Measurements from ENCODE around the gene FHIT.

Gene FHIT

GRCh38 chr3:61173676-61174075, 77.6 kb downstream of the FHIT start:
- Histone ChIP-seq H2AFZ (ENCODE audit: low read depth, low read length, severe bottlenecking) (no peak overlapping the region), H3K4me3 (ENCODE audit: insufficient read depth, low read length, poor library complexity, severe bottlenecking) (no peak overlapping the region), H3K4me2 (ENCODE audit: low read depth, low read length, poor library complexity, severe bottlenecking) (no peak overlapping the region), H3K36me3 (ENCODE audit: low read length) (no peaks in the 10 kb centered on the region), H3K9me2 (replicated peaks; ENCODE audit: insufficient read depth, low read length) (no peaks in the 10 kb centered on the region), H3K27me3 (ENCODE audit: low read length) (no peaks in the 10 kb centered on the region), H3K9me3 (ENCODE audit: insufficient read depth, low read length) (no peaks in the 10 kb centered on the region), H4K20me1 (ENCODE audit: low read depth, low read length) (no peaks in the 10 kb centered on the region), H3F3A (ENCODE audit: insufficient read depth) (no peaks in the 10 kb centered on the region; the same call in 1 of the 2 replicates), H3K9ac (ENCODE audit: low read length) (no peak overlapping the region), H3K79me2 (ENCODE audit: insufficient read depth, low read length) (no peaks in the 10 kb centered on the region), H3K27ac (ENCODE audit: low read depth, low read length) (no peak overlapping the region)
- no peak for TF ChIP-seq CTCF (IDR thresholded peaks at IDR 0.05; ENCODE audit: insufficient read depth, low read length, poor library complexity, severe bottlenecking)
- no peak for TF ChIP-seq EZH2phosphoT487 (conservative IDR thresholded peaks at IDR 0.05; ENCODE audit: low read length)

GRCh38 chr3:61172684-61173083, 78.6 kb downstream of the FHIT start:
- no peak for TF ChIP-seq CTCF (IDR thresholded peaks at IDR 0.05; ENCODE audit: insufficient read depth, low read length, poor library complexity, severe bottlenecking)
- TF ChIP-seq EZH2phosphoT487 (conservative IDR thresholded peaks at IDR 0.05; ENCODE audit: low read length) = no peak

GRCh38 chr3:61172203-61172602, 79.0 kb downstream of the FHIT start:
- Histone ChIP-seq H3K27me3 (ENCODE audit: low read length) (no peaks in the 10 kb centered on the region), H3K36me3 (ENCODE audit: low read length) (no peaks in the 10 kb centered on the region), H3F3A (ENCODE audit: insufficient read depth) (no peaks in the 10 kb centered on the region; the same call in 1 of the 2 replicates), H3K4me2 (ENCODE audit: low read depth, low read length, poor library complexity, severe bottlenecking) (no peak overlapping the region), H3K9ac (ENCODE audit: low read length) (no peak overlapping the region), H2AFZ (ENCODE audit: low read depth, low read length, severe bottlenecking) (no peak overlapping the region), H3K27ac (ENCODE audit: low read depth, low read length) (no peak overlapping the region), H3K9me3 (ENCODE audit: insufficient read depth, low read length) (no peaks in the 10 kb centered on the region), H3K9me2 (replicated peaks; ENCODE audit: insufficient read depth, low read length) (no peaks in the 10 kb centered on the region), H3K79me2 (ENCODE audit: insufficient read depth, low read length) (no peaks in the 10 kb centered on the region), H4K20me1 (ENCODE audit: low read depth, low read length) (no peaks in the 10 kb centered on the region), H3K4me3 (ENCODE audit: insufficient read depth, low read length, poor library complexity, severe bottlenecking) (no peak overlapping the region)
- no peak for TF ChIP-seq EZH2phosphoT487 (conservative IDR thresholded peaks at IDR 0.05; ENCODE audit: low read length)
- no peak for TF ChIP-seq CTCF (IDR thresholded peaks at IDR 0.05; ENCODE audit: insufficient read depth, low read length, poor library complexity, severe bottlenecking)

More at GRCh38 chr3:61172684-61173083, 78.6 kb downstream of the FHIT start:
- no peak overlapping the region for H3K27ac ChIP-seq (ENCODE audit: low read depth, low read length)
- H3K9me3 ChIP-seq (ENCODE audit: insufficient read depth, low read length) = no peaks in the 10 kb centered on the region
- no peaks in the 10 kb centered on the region for H3K9me2 ChIP-seq (replicated peaks; ENCODE audit: insufficient read depth, low read length)
- no peaks in the 10 kb centered on the region for H3K27me3 ChIP-seq (ENCODE audit: low read length)
- H2AFZ ChIP-seq (ENCODE audit: low read depth, low read length, severe bottlenecking) = no peak overlapping the region
- no peak overlapping the region for H3K4me3 ChIP-seq (ENCODE audit: insufficient read depth, low read length, poor library complexity, severe bottlenecking)
- H4K20me1 ChIP-seq (ENCODE audit: low read depth, low read length) = no peaks in the 10 kb centered on the region
- no peak overlapping the region for H3K9ac ChIP-seq (ENCODE audit: low read length)
- no peaks in the 10 kb centered on the region for H3K36me3 ChIP-seq (ENCODE audit: low read length)
- H3F3A ChIP-seq (ENCODE audit: insufficient read depth) = no peaks in the 10 kb centered on the region; the same call in 1 of the 2 replicates
- no peaks in the 10 kb centered on the region for H3K79me2 ChIP-seq (ENCODE audit: insufficient read depth, low read length)
- no peak overlapping the region for H3K4me2 ChIP-seq (ENCODE audit: low read depth, low read length, poor library complexity, severe bottlenecking)
